RWPE1 (cell line): ENCODE data around the gene SETD4.

Experiments used
- CTCF ChIA-PET: fragments of 350-600 bp; sonication (Branson Sonifier 250); formaldehyde crosslinking; extraction: SDS; loops from one replicate; lab custom pipeline; 2021; lab: Yijun Ruan, JAX
- POLR2A ChIA-PET: fragments of 400-600 bp; formaldehyde crosslinking; extraction: SDS; loops from one replicate; lab custom pipeline; 2020; ENCODE audit warnings: antibody characterized with exemption; ENCODE audit not compliant: low non-redundant PET; lab: Yijun Ruan, JAX
- DNase-seq: peaks from one replicate; pipeline ENCODE4 v3.0.0; 2012; ENCODE audit warnings: low spot score
- H3K27ac ChIP-seq: fragments of 450-650 bp; 2 replicates; pipeline ENCODE4 v1.5.1; 2017
- TF ChIP-seq, protein P1 (sequence below): fragments of 450-650 bp; conservative IDR thresholded peaks from 2 replicates; pipeline ENCODE4 v1.5.1; 2017; ENCODE audit warnings: low read depth, mild to moderate bottlenecking

Gene SETD4

DNA sequence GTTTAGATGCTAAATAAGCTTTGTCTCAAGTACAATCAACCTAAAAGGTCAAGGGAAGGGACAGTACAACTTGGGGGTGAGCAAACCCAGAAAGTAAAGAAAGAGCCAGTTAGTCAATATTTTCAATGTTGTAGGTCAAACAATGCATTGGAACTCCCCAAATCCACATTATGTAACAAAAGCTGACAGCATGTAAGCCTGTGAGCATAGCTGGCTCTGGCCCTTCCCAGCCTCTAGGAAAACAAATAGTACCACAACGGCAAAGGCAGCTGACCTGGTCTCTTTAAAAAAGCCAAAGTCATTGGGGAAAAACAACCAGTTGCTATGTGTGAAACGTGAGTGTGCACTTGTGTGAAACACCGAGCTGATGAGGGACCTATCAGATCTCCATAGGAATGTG is 12.9 kb upstream of the SETD4 start:
- TF ChIP-seq, protein P1, sequence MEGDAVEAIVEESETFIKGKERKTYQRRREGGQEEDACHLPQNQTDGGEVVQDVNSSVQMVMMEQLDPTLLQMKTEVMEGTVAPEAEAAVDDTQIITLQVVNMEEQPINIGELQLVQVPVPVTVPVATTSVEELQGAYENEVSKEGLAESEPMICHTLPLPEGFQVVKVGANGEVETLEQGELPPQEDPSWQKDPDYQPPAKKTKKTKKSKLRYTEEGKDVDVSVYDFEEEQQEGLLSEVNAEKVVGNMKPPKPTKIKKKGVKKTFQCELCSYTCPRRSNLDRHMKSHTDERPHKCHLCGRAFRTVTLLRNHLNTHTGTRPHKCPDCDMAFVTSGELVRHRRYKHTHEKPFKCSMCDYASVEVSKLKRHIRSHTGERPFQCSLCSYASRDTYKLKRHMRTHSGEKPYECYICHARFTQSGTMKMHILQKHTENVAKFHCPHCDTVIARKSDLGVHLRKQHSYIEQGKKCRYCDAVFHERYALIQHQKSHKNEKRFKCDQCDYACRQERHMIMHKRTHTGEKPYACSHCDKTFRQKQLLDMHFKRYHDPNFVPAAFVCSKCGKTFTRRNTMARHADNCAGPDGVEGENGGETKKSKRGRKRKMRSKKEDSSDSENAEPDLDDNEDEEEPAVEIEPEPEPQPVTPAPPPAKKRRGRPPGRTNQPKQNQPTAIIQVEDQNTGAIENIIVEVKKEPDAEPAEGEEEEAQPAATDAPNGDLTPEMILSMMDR, result no peak
- H3K27ac ChIP-seq, result no peak overlapping the region
- CTCF ChIA-PET, result interaction anchor here (0.7 to 0.8 kb wide), 2 partner anchors 40 to 50 kb away, joined by 3 to 4 read pairs; no protein-coding TSS in a partner anchor
- no peak for DNase-seq
- POLR2A ChIA-PET, result no interaction called here

DNA sequence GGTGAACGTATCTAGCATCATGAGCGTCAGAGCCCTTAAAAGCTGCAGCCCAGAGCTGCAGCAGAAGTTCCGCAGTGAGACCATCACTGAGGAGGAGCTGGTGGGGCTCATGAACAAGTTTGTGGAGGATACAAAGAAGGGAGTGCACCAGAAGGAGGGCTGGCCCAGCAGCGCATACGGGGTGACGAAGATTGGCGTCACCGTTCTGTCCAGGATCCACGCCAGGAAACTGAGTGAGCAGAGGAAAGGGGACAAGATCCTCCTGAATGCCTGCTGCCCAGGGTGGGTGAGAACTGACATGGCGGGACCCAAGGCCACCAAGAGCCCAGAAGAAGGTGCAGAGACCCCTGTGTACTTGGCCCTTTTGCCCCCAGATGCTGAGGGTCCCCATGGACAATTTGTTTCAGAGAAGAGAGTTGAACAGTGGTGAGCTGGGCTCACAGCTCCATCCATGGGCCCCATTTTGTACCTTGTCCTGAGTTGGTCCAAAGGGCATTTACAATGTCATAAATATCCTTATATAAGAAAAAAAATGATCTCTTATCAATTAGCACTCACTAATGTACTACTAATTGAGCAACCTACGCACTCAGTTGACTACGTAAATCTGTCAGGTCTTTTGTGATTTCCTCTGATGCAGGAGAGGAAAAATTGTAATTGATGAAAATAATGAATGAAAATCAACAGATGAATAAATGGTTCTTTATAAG is 12.3 kb upstream of the SETD4 start:
- peak overlapping the region; percentile 34; the same call in 1 of the 2 replicates for H3K27ac ChIP-seq
- TF ChIP-seq, protein P1, result no peak
- POLR2A ChIA-PET, result no interaction called here
- CTCF ChIA-PET, result interaction anchor here (0.5 to 0.8 kb wide), 3 partner anchors 8 to 626 kb away, joined by 3 to 5 read pairs (median 4); no protein-coding TSS in a partner anchor
- DNase-seq, result no peak

DNA sequence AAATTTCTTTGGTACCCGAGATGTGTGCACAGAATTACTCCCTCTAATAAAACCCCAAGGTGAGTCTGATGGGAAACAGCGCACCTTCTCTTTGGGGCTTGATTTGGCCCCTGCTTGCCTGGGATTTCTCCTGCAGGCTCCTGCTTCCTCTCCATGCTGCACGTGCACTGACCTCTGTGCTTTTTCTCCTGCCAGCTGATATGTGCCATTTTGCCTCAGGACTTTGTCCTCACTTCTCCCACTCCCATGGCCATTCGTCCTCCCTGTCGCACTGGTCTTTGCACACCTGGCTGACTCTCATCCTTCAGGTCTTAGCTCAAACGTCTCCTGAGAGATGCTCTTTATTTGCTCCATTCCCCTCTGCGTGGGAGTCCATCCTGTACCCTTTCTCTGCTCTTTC is 10.7 kb upstream of the SETD4 start:
- ChIA-PET CTCF (interaction anchor here (0.9 to 2.6 kb wide), 2 partner anchors 41 to 43 kb away, joined by 4 to 17 read pairs; no protein-coding TSS in a partner anchor), POLR2A (interaction anchor here (2.0 kb wide), 1 partner anchor 11 kb away, joined by 15 read pairs; the partner anchor contains the start of gene SETD4)
- DNase-seq, result no peak
- H3K27ac ChIP-seq, result peak overlapping the region; percentile 44
- TF ChIP-seq, protein P1, result no peak

DNA sequence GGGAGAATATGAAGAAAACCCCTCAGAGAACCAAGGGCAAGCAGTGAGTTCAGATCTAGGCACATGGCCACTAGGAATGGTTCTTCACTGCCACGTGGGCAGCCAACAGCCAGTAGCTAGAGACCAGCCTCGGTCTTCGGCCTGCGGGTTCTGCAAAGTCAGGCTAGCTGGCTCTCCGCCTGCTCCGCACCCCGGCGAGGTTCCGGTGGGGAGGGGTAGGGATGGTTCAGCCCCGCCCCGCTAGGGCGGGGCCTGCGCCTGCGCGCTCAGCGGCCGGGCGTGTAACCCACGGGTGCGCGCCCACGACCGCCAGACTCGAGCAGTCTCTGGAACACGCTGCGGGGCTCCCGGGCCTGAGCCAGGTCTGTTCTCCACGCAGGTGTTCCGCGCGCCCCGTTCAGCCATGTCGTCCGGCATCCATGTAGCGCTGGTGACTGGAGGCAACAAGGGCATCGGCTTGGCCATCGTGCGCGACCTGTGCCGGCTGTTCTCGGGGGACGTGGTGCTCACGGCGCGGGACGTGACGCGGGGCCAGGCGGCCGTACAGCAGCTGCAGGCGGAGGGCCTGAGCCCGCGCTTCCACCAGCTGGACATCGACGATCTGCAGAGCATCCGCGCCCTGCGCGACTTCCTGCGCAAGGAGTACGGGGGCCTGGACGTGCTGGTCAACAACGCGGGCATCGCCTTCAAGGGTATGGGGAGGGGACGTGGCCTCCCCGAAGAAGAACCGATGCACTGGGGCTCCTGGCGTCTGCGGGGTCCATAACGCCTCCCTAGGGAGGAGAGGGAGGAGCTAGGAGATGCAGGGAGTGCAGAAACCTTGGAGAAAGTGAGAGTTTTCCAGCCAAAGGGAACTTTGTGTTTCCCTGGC is 9.6 kb upstream of the SETD4 start, which contains the start of gene CBR1:
TSS of gene CBR1 (plus strand) at position 312 of the 871 bp plus-strand sequence. CDS start at position 404, 92 bp downstream.
- TF ChIP-seq, protein P1, result no peak
- DNase-seq, result peak; percentile 86
- ChIA-PET POLR2A (interaction anchor here (0.8 to 2.0 kb wide), 2 partner anchors 10 to 28 kb away, joined by 3 to 15 read pairs; partner anchors contain the start of gene SETD4), CTCF (interaction anchor here (0.6 to 2.6 kb wide), 9 partner anchors 17 to 1537 kb away, joined by 3 to 17 read pairs (median 5); no protein-coding TSS in a partner anchor)
- H3K27ac ChIP-seq, result peak within 1 kb of the TSS; percentile 84

DNA sequence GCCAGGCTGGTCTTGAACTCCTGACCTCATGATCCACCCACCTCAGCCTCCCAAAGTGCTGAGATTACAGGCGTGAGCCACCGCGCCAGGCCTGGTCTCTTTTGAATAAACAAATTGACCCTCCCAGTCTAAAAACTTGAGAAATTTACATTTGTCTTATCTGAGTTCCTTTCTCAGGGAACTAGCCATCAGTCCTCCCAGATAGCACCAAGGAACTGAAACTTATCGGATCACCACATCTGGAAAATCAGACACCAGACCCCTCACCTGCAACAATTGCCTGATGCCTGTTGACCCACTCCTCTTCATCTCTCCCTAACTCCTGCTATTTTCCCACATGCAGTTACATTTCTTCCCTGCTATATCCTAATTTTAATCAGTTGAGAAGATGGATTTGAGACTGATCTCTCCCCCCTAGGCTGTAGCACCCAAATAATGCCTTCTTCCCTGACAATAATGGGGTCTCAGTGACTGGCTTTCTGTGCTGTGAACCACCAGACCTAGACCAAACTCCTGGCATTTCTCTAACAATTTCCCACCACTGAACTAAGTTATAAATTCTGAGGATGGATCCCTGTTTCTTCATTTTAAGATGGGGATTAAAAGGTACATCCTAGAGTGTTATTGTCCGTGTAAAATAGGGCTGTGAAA is 8.5 kb upstream of the SETD4 start:
- DNase-seq, result no peak
- H3K27ac ChIP-seq, result no peak overlapping the region
- TF ChIP-seq, protein P1, result no peak
- CTCF ChIA-PET, result interaction anchor here (0.6 to 2.6 kb wide), 6 partner anchors 15 to 1536 kb away, joined by 3 to 17 read pairs (median 5); no protein-coding TSS in a partner anchor
- POLR2A ChIA-PET, result interaction anchor here (0.8 to 2.0 kb wide), 2 partner anchors 9 to 29 kb away, joined by 3 to 15 read pairs; partner anchors contain the start of gene SETD4
